Measurements from ENCODE around the gene GATA6. TPM values are rescaled to one million over a fixed set of nuclear protein-coding genes. Genes with fewer than 3 reads are reported as not detected.
"Not testable (repeated sequence)": the region's sequence is repeated elsewhere in the genome, so short reads cannot be mapped to it uniquely, and the experiment has no call there.

The GATA6 gene
- total RNA-seq, 8 experiments from 2014 or later: 0.05 to 2.1 (median 0.24) TPM; not detected in 1

DNA sequence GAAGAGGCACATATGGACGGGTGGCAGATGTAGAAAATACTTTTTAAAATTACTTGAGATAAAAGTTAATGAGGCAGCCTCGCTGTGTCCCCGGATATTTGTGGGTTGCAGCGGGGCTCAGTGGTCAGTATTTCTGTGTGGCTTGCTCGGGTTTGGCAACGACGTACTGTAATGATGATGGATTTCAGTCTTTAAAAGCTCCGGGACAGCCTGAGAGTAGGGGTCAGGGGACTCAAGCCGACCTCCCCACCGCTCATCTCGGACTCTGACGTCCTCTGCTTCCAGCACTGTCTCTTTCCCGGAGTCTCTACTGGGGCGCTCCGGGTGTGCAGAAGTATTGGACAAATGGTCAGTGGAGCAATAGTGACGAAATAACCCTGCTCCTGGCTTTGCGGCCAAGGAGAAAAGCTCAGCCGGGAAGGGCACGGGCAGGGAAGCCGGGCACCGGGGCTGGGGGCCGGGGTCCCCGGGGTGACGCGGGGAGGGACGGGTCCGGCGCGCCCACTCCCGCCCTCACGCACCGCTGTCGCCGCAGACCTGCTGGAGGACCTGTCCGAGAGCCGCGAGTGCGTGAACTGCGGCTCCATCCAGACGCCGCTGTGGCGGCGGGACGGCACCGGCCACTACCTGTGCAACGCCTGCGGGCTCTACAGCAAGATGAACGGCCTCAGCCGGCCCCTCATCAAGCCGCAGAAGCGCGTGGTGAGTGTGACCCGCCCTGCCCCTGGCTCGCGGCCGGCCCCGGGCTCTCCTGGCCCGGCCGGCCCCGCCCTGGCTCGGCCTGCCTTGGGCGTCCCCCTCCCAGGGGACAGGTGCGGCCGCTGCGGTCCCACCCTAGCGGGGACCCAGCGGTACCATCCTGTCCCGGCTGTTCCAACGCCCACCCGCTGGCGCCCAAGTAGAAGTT lies 7.3 kb downstream of the GATA6 start:
- in situ Hi-C loops (cut with MboI; ENCODE audit: low pct_unique_long_range_greater_than_20kb in 2 of 9, low sequenced_read_pairs in 9 of 9, unreplicated experiment in 9 of 9): no loop called here
- peak in 5 of 8 experiments; percentile 20 to 55 (median 27) for ATAC-seq (replicated peaks in 6 of 8)
- no peaks in the 10 kb centered on the region for H3K4me1 ChIP-seq (replicated peaks in 1 of 2)
- no peak overlapping the region for H3K27ac ChIP-seq
- 3 to 60% (median 20%) methylated on average over 1 to 17 of the region's 71 CpGs; no CpG with 5 or more reads in 1 of the 10 experiments for WGBS, 10 experiments
- H3K4me3 ChIP-seq: peak overlapping the region in 1 of 5 donors; percentile 11

DNA sequence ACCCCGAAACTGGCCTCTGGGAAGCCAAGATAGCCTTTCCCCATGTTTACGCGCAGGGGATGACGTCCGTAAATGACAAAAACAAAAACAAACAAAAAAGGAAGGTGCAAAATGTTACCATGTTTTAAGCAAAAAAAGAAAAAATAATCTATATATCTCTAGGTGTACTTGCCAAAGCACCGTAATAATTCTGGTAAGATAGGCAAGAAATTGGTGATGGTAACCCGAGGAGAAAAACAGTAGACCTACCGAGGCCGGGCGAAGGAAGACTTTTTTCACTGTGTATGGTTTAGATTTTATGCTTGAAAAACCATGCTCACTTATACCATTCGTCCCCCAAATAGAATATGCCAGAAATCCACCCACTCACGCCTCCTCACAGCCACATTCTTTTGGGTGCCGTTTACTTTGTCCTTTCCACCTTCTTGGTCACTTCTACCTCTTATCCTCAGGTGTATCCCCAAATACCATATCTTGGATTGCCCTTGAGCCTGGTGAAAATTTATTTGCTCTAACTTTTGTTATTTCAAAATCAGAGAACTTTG lies 8.0 kb downstream of the GATA6 start:
- H3K27ac ChIP-seq: no peak overlapping the region
- in situ Hi-C loops (cut with MboI; ENCODE audit: low pct_unique_long_range_greater_than_20kb in 2 of 9, low sequenced_read_pairs in 9 of 9, unreplicated experiment in 9 of 9): no loop called here
- WGBS, 10 experiments: 30 to 100% (median 51%) methylated on average over 3 to 13 of the region's 13 CpGs; no CpG with 5 or more reads in 1 of the 10 experiments
- H3K4me1 ChIP-seq (replicated peaks in 1 of 2): no peaks in the 10 kb centered on the region
- H3K4me3 ChIP-seq: no peak overlapping the region
- ATAC-seq (replicated peaks in 6 of 8): no peak

DNA sequence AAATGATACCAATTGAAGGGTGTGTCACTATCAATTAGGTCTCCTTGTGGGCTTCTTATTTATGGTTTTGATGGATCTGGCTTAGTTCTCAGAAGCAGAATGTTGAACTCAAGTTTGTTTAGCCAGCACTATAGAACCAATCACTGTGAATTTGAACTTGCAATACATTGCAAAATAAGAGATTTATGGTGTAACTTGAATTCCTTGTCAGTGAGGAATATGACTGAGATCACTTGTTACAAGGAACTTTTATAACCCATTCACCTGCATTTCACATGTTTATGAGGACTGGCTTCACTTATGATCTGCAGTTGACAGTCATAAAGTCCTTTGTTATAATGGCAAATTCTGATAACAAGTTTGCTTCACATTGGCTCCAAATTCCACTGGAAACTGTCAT lies 9.8 kb downstream of the GATA6 start:
- Histone ChIP-seq H3K4me3 (no peak overlapping the region), H3K27ac (no peak overlapping the region), H3K4me1 (replicated peaks in 1 of 2) (no peaks in the 10 kb centered on the region)
- in situ Hi-C loops (cut with MboI; ENCODE audit: low pct_unique_long_range_greater_than_20kb in 2 of 9, low sequenced_read_pairs in 9 of 9, unreplicated experiment in 9 of 9): no loop called here
- no peak for ATAC-seq (replicated peaks in 6 of 8)

DNA sequence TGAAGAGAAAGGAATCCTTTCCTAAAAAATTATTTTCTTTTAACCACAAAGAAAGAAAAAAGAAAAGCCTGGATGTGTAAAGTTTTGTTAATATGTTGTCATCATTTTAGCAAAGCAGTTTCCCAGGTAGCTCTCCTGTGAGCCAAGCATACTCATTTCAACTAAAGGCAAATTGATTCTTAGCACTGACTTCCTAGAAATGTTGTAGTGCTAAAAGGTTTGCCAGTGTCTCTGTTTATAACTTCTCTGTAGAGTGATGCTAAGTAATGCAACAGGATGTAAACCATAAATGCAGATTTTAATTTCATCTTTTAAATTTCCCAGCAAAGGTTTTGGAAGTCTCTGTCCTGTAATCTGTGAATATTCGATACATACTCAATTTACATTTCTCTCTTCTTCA lies 10.2 kb downstream of the GATA6 start:
- in situ Hi-C loops (cut with MboI; ENCODE audit: low pct_unique_long_range_greater_than_20kb in 2 of 9, low sequenced_read_pairs in 9 of 9, unreplicated experiment in 9 of 9): no loop called here
- Histone ChIP-seq H3K4me1 (replicated peaks in 1 of 2) (no peaks in the 10 kb centered on the region), H3K27ac (no peak overlapping the region), H3K4me3 (no peak overlapping the region)
- 29 to 100% (median 80%) methylated on average over 1 of the region's 1 CpG; no CpG with 5 or more reads in 1 of the 10 experiments for WGBS, 10 experiments
- peak in 1 of 8 experiments; percentile 44 for ATAC-seq (replicated peaks in 6 of 8)

DNA sequence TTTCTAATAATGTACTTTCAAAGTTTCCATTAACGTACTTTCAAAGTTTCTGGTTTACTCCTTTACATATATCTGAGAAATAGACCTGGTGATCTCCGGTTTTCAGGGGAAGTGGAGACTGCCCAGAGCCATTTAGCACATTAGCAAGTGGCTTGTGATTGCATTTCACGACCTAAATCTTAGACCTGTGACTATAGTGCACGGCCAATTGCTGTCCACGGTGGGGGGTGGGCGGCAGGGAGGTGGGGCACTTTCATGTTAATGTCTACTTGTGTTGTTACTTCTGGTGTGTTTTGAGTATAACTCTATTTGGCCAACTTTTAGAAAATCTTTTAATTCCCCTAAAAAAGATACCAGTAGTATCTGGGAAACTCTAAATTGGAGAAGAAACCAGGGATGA lies 11.3 kb downstream of the GATA6 start:
- in situ Hi-C loops (cut with MboI; ENCODE audit: low pct_unique_long_range_greater_than_20kb in 2 of 9, low sequenced_read_pairs in 9 of 9, unreplicated experiment in 9 of 9): no loop called here
- H3K4me3 ChIP-seq: no peak overlapping the region
- H3K27ac ChIP-seq: no peak overlapping the region
- no peaks in the 10 kb centered on the region for H3K4me1 ChIP-seq (replicated peaks in 1 of 2)
- no peak for ATAC-seq (replicated peaks in 6 of 8)
- 30 to 78% (median 43%) methylated on average over 2 to 4 of the region's 6 CpGs; no CpG with 5 or more reads in 2 of the 10 experiments for WGBS, 10 experiments

DNA sequence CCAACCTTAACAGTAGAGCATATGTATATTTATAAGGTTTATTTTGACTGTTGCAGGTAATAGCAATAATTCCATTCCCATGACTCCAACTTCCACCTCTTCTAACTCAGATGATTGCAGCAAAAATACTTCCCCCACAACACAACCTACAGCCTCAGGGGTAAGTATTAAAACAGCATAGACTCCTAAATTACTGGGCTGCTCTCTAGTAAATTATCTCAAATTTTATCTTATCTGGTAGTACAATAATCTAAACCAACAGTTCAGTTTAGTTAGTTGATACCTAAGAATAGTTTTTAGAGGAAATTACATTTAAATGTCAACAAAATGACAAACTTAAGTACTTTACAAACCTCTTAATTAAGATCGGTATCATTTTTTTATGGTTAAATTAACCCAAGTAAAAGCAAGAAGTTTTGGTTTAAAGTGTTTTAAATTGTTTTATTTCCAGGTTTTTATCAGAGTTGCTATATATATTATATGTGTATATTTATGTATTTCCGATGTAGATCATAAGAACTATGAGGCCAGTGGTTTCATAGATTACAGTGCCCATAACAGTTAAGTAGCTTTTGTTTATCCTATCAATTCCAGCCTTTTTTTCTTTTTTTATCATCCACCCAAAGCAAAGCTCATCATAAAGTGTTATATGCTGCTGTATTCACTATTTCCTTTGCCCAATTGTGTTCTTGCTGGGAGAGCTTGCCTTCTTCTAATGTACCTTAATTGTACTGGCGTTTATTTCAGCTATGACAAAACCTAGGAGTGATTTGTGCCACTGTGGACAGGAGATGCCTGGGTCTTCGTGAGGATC lies 13.7 kb downstream of the GATA6 start:
- no peak for ATAC-seq (replicated peaks in 6 of 8)
- in situ Hi-C loops (cut with MboI; ENCODE audit: low pct_unique_long_range_greater_than_20kb in 2 of 9, low sequenced_read_pairs in 9 of 9, unreplicated experiment in 9 of 9): no loop called here
- Histone ChIP-seq H3K4me3 (no peak overlapping the region), H3K4me1 (replicated peaks in 1 of 2) (no peaks in the 10 kb centered on the region), H3K27ac (no peak overlapping the region)
- WGBS, 10 experiments: 50 to 100% (median 91%) methylated on average over 1 to 4 of the region's 4 CpGs

DNA sequence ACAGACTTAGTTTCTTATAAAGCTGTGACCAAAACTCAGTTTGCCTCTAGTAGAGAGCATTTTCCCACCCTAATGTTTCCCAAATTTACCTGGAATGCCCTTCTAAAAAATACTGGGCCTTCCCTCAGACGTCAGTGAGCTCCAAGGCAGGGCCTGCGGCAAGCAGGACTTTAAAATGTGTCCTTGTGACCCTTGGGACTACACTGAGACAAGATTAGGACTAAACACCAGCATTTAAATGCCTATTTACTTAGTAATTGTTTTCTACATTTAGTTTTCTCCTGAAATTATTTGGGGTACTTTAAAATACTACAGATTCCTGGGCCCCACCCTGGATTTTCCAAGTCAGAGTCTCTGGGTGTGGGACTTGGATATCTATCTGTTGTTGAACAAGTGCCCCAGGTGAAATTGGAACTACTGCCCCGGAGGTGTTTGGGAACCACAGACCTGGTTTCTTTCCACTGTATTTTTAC lies 14.3 kb downstream of the GATA6 start:
- no peak for ATAC-seq (replicated peaks in 6 of 8)
- in situ Hi-C loops (cut with MboI; ENCODE audit: low pct_unique_long_range_greater_than_20kb in 2 of 9, low sequenced_read_pairs in 9 of 9, unreplicated experiment in 9 of 9): no loop called here
- H3K4me1 ChIP-seq (replicated peaks in 1 of 2): no peaks in the 10 kb centered on the region
- WGBS, 10 experiments: 17 to 100% (median 90%) methylated on average over 1 to 2 of the region's 3 CpGs; no CpG with 5 or more reads in 1 of the 10 experiments
- H3K27ac ChIP-seq: no peak overlapping the region
- no peak overlapping the region for H3K4me3 ChIP-seq

DNA sequence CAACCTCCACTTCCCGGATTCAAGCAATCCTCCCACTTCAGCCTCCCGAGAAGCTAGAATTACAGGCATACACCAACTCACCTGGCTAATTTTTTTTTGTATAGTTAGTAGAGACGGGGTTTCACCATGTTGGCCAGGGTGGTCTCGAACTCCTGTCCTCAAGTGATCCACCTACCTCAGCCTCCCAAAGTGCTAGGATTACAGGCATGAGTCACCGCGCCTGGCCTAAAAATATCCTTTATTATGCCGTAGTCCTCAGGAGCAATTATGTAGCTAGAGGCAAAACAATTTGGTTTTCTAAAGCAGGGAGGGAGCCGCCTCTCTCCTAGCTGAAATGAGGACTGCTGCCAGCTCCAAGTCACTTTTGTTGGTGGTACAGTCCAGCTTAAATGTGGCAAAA lies 15.2 kb downstream of the GATA6 start:
- H3K4me1 ChIP-seq (replicated peaks in 1 of 2); H3K27ac ChIP-seq; ATAC-seq (replicated peaks in 6 of 8); in situ Hi-C loops (cut with MboI; ENCODE audit: low pct_unique_long_range_greater_than_20kb in 2 of 9, low sequenced_read_pairs in 9 of 9, unreplicated experiment in 9 of 9); H3K4me3 ChIP-seq: not testable (repeated sequence)
- 40 to 100% (median 80%) methylated on average over 1 to 5 of the region's 8 CpGs; no CpG with 5 or more reads in 2 of the 10 experiments for WGBS, 10 experiments

DNA sequence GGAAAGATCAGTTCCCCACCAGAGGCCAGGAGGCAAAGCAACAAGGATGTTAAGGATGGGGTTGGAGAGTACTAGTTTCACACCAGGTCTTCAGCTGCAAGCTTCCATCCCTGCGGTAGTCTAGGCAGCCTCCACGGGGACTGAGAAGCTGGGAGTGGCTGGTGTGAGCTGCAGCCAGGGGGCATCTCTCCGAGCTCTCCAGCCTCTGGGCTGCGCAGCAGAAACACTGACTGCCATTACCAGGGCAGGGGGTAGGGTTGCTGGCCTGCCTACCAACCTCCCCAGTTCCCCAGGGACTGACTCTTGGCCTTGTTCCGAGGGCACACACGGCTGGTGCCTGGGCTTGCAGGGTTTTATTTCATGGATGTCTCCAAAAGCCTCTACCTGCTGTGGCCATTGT lies 15.9 kb downstream of the GATA6 start:
- no peak overlapping the region for H3K27ac ChIP-seq
- in situ Hi-C loops (cut with MboI; ENCODE audit: low pct_unique_long_range_greater_than_20kb in 2 of 9, low sequenced_read_pairs in 9 of 9, unreplicated experiment in 9 of 9): no loop called here
- H3K4me3 ChIP-seq: no peak overlapping the region
- H3K4me1 ChIP-seq (replicated peaks in 1 of 2): no peaks in the 10 kb centered on the region
- WGBS, 10 experiments: 20 to 81% (median 69%) methylated on average over 1 to 5 of the region's 6 CpGs; no CpG with 5 or more reads in 6 of the 10 experiments
- ATAC-seq (replicated peaks in 6 of 8): no peak

DNA sequence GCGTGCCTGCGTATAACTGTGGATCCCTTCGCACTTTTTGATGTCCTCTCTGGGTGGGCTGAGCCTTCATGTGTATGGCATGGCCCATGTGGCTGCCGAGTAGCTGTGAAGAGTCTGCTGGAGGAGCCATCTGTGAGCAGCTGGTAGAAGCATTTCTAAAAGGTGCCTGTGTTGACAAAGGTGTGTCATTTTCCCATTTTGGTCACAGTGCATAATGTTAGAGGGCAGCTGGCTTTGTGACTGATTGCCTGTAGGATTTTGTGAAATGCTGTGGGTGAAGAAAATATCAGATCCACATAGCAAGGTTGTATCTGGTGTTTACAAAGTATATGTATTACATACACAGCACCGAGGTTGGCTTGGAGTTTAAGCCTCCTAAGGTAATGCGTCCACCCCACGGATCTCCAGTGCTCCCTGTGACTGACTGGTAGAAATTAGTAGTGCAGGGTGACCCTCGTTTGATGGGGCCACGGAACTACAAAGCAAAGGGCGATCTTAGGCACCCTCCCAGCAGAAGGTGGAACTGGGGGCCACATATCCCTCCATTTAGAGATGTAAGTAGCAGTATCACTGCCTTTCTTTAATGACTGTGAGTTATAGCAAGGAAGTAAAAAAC lies 16.5 kb downstream of the GATA6 start:
- no peak for ATAC-seq (replicated peaks in 6 of 8)
- Histone ChIP-seq H3K4me3 (no peak overlapping the region), H3K4me1 (replicated peaks in 1 of 2) (peaks cover 3 to 4% of the 10 kb centered on the region in 2 donors), H3K27ac (no peak overlapping the region)
- WGBS, 10 experiments: 86 to 100% (median 92%) methylated on average over 1 to 9 of the region's 10 CpGs; no CpG with 5 or more reads in 3 of the 10 experiments
- in situ Hi-C loops (cut with MboI; ENCODE audit: low pct_unique_long_range_greater_than_20kb in 2 of 9, low sequenced_read_pairs in 9 of 9, unreplicated experiment in 9 of 9): no loop called here

DNA sequence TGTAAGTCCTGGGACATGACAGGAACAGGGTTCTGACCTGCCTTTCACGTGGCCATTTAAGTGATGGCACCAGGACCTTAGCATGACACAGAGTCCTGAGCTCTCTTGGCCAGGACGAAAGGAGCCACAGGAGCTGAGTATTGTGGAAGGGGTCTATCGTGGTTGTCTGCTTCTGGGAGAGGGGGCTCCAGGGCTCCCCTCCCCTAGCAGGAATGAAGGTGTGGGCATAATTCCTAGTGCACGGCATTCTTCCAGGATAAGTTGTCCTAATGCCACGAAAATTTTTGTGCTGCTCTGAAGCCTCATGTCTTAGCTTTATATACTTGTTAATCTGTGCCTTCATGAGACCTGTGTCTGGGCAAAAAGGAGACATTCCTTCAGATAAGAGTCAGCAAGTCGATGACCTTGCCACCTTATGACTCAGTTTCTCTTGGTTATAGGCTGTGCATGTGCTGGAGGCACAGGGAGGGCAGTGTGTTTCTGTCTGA lies 17.1 kb downstream of the GATA6 start:
- peaks cover 3 to 4% of the 10 kb centered on the region in 2 donors for H3K4me1 ChIP-seq (replicated peaks in 1 of 2)
- ATAC-seq (replicated peaks in 6 of 8): no peak
- whole genome bisulfite sequencing, 10 experiments: 40 to 100% (median 90%) methylated on average over 1 to 5 of the region's 6 CpGs; no CpG with 5 or more reads in 1 of the 10 experiments
- in situ Hi-C loops (cut with MboI; ENCODE audit: low pct_unique_long_range_greater_than_20kb in 2 of 9, low sequenced_read_pairs in 9 of 9, unreplicated experiment in 9 of 9): no loop called here
- no peak overlapping the region for H3K4me3 ChIP-seq
- H3K27ac ChIP-seq: no peak overlapping the region

DNA sequence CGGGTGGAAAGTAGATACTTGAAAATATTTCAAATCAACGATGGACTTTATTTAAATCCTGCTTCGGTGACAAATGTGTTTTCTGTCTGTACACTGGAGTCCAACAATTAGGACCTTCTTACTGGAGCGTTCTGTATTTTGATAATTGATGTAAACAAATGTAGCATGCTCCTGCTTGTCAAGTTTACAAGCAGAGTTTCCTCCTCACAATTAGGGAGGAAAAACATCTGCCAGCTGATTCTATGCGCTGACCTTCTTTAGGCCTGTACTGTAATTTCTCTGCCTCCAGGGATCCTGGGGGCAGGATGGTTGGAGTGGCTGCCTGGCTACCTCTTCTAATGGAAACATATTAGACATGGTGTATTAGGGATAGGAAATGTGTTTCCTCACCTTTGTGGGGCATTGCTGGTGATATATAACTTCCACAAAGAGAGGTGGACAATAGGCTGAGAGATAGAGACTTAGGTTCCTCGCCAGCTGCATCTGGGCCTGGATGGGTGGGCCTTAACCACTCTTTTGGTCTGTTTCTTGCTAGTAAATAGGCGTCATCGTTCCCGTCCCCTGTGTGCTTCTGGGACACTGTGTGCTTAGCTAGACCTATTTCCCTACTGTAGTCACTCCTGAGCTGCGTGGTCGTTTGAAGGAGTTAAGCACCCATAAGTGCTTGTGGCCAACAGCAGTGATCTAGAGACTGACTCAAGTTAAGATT lies 19.3 kb downstream of the GATA6 start:
- in situ Hi-C loops (cut with MboI; ENCODE audit: low pct_unique_long_range_greater_than_20kb in 2 of 9, low sequenced_read_pairs in 9 of 9, unreplicated experiment in 9 of 9): no loop called here
- ATAC-seq (replicated peaks in 6 of 8): no peak
- 60 to 100% (median 92%) methylated on average over 1 to 11 of the region's 11 CpGs for WGBS, 10 experiments
- Histone ChIP-seq H3K4me3 (no peak overlapping the region), H3K4me1 (replicated peaks in 1 of 2) (peaks cover 3 to 4% of the 10 kb centered on the region in 2 donors), H3K27ac (no peak overlapping the region)

All from motor neuron (in vitro differentiated cells).